HepG2 (cell line): ENCODE results near the gene ATP2C2.

Experiments used
- CBX1 ChIP-seq: IDR thresholded peaks from one replicate; pipeline ENCODE4 v1.6.1; 2016; ENCODE audit warnings: antibody characterized with exemption, low read depth
- CTCF ChIP-seq: sonication (generic); formaldehyde crosslinking; IDR thresholded peaks from 2 replicates; pipeline ENCODE4 v1.5.0; 2020; ENCODE audit warnings: mild to moderate bottlenecking, missing genetic modification reagents, moderate library complexity
- E2F1 ChIP-seq: sonication (generic); formaldehyde crosslinking; IDR thresholded peaks from 2 replicates; pipeline ENCODE4 v1.5.0; 2020; ENCODE audit warnings: missing genetic modification reagents
- HOXA5 ChIP-seq: sonication (generic); formaldehyde crosslinking; IDR thresholded peaks from 2 replicates; pipeline ENCODE4 v1.4.0; 2020; ENCODE audit warnings: missing genetic modification reagents
- ISL2 ChIP-seq: sonication (generic); formaldehyde crosslinking; IDR thresholded peaks from 2 replicates; pipeline ENCODE4 v1.5.0; 2020; ENCODE audit warnings: missing genetic modification reagents
- RXRA ChIP-seq: sonication (generic); formaldehyde crosslinking; IDR thresholded peaks from 2 replicates; pipeline ENCODE4 v1.5.1; 2020; ENCODE audit warnings: missing genetic modification reagents
- SP1 ChIP-seq, 2 experiments: fragments of 450-650 bp in 1 of 2; sonication (generic) in 1 of 2; formaldehyde crosslinking in 1 of 2; IDR thresholded peaks; 2 replicates each; pipeline versions ENCODE4 v1.4.0 to v1.6.1; 2016 to 2020; ENCODE audit warnings: missing genetic modification reagents in 1 of 2
- SP2 ChIP-seq: sonication (generic); formaldehyde crosslinking; IDR thresholded peaks from 2 replicates; pipeline ENCODE4 v1.5.1; 2020; ENCODE audit warnings: mild to moderate bottlenecking, missing genetic modification reagents
- TCF12 ChIP-seq, 2 experiments: fragments of 450-650 bp in 1 of 2; sonication (generic) in 1 of 2; formaldehyde crosslinking in 1 of 2; IDR thresholded peaks; 2 replicates each; pipeline versions ENCODE4 v1.6.1 to v1.8.0; 2017 to 2022; ENCODE audit warnings: antibody characterized with exemption in 1 of 2, mild to moderate bottlenecking in 1 of 2, missing genetic modification reagents in 1 of 2, moderate library complexity in 1 of 2
- ZFP62 ChIP-seq: sonication (generic); formaldehyde crosslinking; IDR thresholded peaks from 2 replicates; pipeline ENCODE4 v1.4.0; 2020; ENCODE audit warnings: missing genetic modification reagents
- ZNF629 ChIP-seq: sonication (generic); formaldehyde crosslinking; conservative IDR thresholded peaks from 2 replicates; pipeline ENCODE4 v1.5.0; 2020; ENCODE audit warnings: missing genetic modification reagents
- ZSCAN29 ChIP-seq: sonication (generic); formaldehyde crosslinking; conservative IDR thresholded peaks from 2 replicates; pipeline ENCODE4 v1.4.0; 2020; ENCODE audit warnings: mild to moderate bottlenecking, missing genetic modification reagents

- TF ChIP-seq CBX1 (no peak), CTCF (CRISPR knock-in tag) (no peak), TCF12 (IDR thresholded peaks at IDR 0.05) (no peak), TCF12 (CRISPR knock-in tag; IDR thresholded peaks at IDR 0.05) (no peak), ZNF629 (CRISPR knock-in tag) (no peak), ISL2 (CRISPR knock-in tag) (no peak), SP1 (IDR thresholded peaks at IDR 0.05) (no peak), SP1 (CRISPR knock-in tag; IDR thresholded peaks at IDR 0.05) (no peak), E2F1 (CRISPR knock-in tag) (no peak), ZSCAN29 (CRISPR knock-in tag) (no peak), RXRA (CRISPR knock-in tag) (no peak), SP2 (CRISPR knock-in tag) (no peak), HOXA5 (CRISPR knock-in tag) (no peak), ZFP62 (no peak)
These were observed 74.9 kb downstream of the ATP2C2 start for GRCh38 chr16:84443166-84443802.
